ENCODE measurements around the gene KRTAP4-4.
"Not testable (repeated sequence)": the region's sequence is repeated elsewhere in the genome, so short reads cannot be mapped to it uniquely, and the experiment has no call there.

KRTAP4-4 gene

GRCh38 chr17:41147531-41148204 lies 12.9 kb downstream of the KRTAP4-4 start:
- DNase-seq = no peak

- DNase-seq = no peak
Observed at GRCh38 chr17:41145261-41145660, 15.3 kb downstream of the KRTAP4-4 start.

GRCh38 chr17:41144846-41145245 lies 15.7 kb downstream of the KRTAP4-4 start:
- DNase-seq = no peak

- no peak for DNase-seq
Observed at GRCh38 chr17:41141361-41141760, 19.2 kb downstream of the KRTAP4-4 start.

- no peak for DNase-seq
Observed at GRCh38 chr17:41140360-41141131, 20.0 kb downstream of the KRTAP4-4 start, which contains the start of gene KRTAP4-6. TSS of gene KRTAP4-6 (minus strand) at chr17:41140544. CDS start at chr17:41140487, 57 bp downstream.

- not testable (repeated sequence) for DNase-seq
Observed at GRCh38 chr17:41139865-41140264, 20.7 kb downstream of the KRTAP4-4 start.

- no peak for DNase-seq
Observed at GRCh38 chr17:41133880-41134735, 26.4 kb downstream of the KRTAP4-4 start.

GRCh38 chr17:41131979-41132378 lies 28.6 kb downstream of the KRTAP4-4 start:
- DNase-seq = no peak

GRCh38 chr17:41127371-41127770 lies 33.2 kb downstream of the KRTAP4-4 start:
- no peak for DNase-seq

- no peak for DNase-seq
Observed at GRCh38 chr17:41126412-41126811, 34.1 kb downstream of the KRTAP4-4 start.

- DNase-seq = no peak
Observed at GRCh38 chr17:41125064-41125463, 35.5 kb downstream of the KRTAP4-4 start.

- not testable (repeated sequence) for DNase-seq
Observed at GRCh38 chr17:41123991-41124371, 36.6 kb downstream of the KRTAP4-4 start, which contains the start of gene KRTAP4-12. TSS of gene KRTAP4-12 (minus strand) at chr17:41124182. CDS start at chr17:41124122, 60 bp downstream.

- not testable (repeated sequence) for DNase-seq
Observed at GRCh38 chr17:41123292-41123990, 37.1 kb downstream of the KRTAP4-4 start.

GRCh38 chr17:41121742-41122141 lies 38.8 kb downstream of the KRTAP4-4 start:
- DNase-seq = no peak

GRCh38 chr17:41119696-41120690 lies 40.6 kb downstream of the KRTAP4-4 start:
- not testable (repeated sequence) for DNase-seq

- DNase-seq = no peak
Observed at GRCh38 chr17:41118721-41119120, 41.8 kb downstream of the KRTAP4-4 start.

- not testable (repeated sequence) for DNase-seq
Observed at GRCh38 chr17:41117846-41118386, 42.6 kb downstream of the KRTAP4-4 start, which contains the start of gene KRTAP4-11. TSS of gene KRTAP4-11 (minus strand) at chr17:41118373. CDS start at chr17:41118315, 58 bp downstream.

- DNase-seq = no peak
Observed at GRCh38 chr17:41116297-41116696, 44.3 kb downstream of the KRTAP4-4 start.

- no peak for DNase-seq
Observed at GRCh38 chr17:41111151-41111885, 49.2 kb downstream of the KRTAP4-4 start.

Data from NCI-H510A (cell line).